Hepatocyte (in vitro differentiated cells): ENCODE data around the gene CLK4. TPM values are rescaled to one million over a fixed set of nuclear protein-coding genes. Genes with fewer than 3 reads are reported as not detected.

Source experiments
- DNase-seq: peaks from one replicate; pipeline ENCODE4 v3.0.0-alpha.2; 2016; ENCODE audit warnings: low spot score
- H2AFZ ChIP-seq: fragments of 200-600 bp; sonication (generic); 2 replicates; pipeline ENCODE4 v1.6.0; 2016; ENCODE audit warnings: antibody characterized with exemption, mild to moderate bottlenecking
- H3K27ac ChIP-seq: fragments of 200-600 bp; sonication (generic); 2 replicates; pipeline ENCODE4 v1.5.1; 2016; ENCODE audit warnings: mild to moderate bottlenecking
- H3K27me3 ChIP-seq: fragments of 200-600 bp; sonication (generic); 2 replicates; pipeline ENCODE4 v1.6.1; 2016
- H3K36me3 ChIP-seq: fragments of 200-600 bp; sonication (generic); replicated peaks from 2 replicates; pipeline ENCODE4 v1.5.1; 2016; ENCODE audit warnings: low read depth; ENCODE audit not compliant: insufficient read depth
- H3K4me1 ChIP-seq: fragments of 200-600 bp; sonication (generic); 2 replicates; pipeline ENCODE4 v1.5.1; 2016; ENCODE audit warnings: mild to moderate bottlenecking, moderate library complexity; ENCODE audit not compliant: insufficient read depth
- H3K4me2 ChIP-seq: fragments of 200-600 bp; sonication (generic); 2 replicates; pipeline ENCODE4 v1.6.0; 2016
- H3K4me3 ChIP-seq: fragments of 200-600 bp; sonication (generic); 2 replicates; pipeline ENCODE4 v1.5.1; 2016; ENCODE audit warnings: mild to moderate bottlenecking
- H3K79me2 ChIP-seq: fragments of 200-600 bp; sonication (generic); 2 replicates; pipeline ENCODE4 v1.6.0; 2017; ENCODE audit warnings: mild to moderate bottlenecking
- H3K9me2 ChIP-seq: fragments of 200-600 bp; sonication (generic); replicated peaks from 2 replicates; pipeline ENCODE4 v1.6.0; 2017; ENCODE audit warnings: mild to moderate bottlenecking; ENCODE audit not compliant: insufficient read depth
- H3K9me3 ChIP-seq: fragments of 200-600 bp; sonication (generic); 2 replicates; pipeline ENCODE4 v1.5.1; 2016; ENCODE audit warnings: low read depth, mild to moderate bottlenecking
- H4K20me1 ChIP-seq: fragments of 200-600 bp; sonication (generic); 2 replicates; pipeline ENCODE4 v1.6.0; 2016; ENCODE audit warnings: mild to moderate bottlenecking; ENCODE audit not compliant: insufficient read depth, poor library complexity, severe bottlenecking
- EZH2 ChIP-seq: fragments of 200-600 bp; sonication (generic); IDR thresholded peaks from 2 replicates; pipeline ENCODE4 v1.6.1; 2016; ENCODE audit warnings: antibody characterized with exemption, mild to moderate bottlenecking, borderline replicate concordance
- EZH2phosphoT487 ChIP-seq: fragments of 200-600 bp; sonication (generic); IDR thresholded peaks from one replicate; pipeline ENCODE4 v1.6.1; 2018; ENCODE audit warnings: antibody characterized with exemption, mild to moderate bottlenecking, low read depth, moderate library complexity; ENCODE audit not compliant: unreplicated experiment, severe bottlenecking
- WGBS: methylation state at CpG from one replicate; pipeline ENCODE4 v1.1.6; 2016; ENCODE audit warnings: low lambda C conversion rate; ENCODE audit errors: missing lambda C conversion rate; 5-methylcytosine and 5-hydroxymethylcytosine counted together
- polyA plus RNA-seq: library from polyadenylated mRNA; unstranded; fragments of >200 nt; fragmentation: Nextera tagmentation; extraction: Ambion mirVana; gene quantifications from 2 replicates; pipeline ENCODE4 v1.2.1, GENCODE V29; 2016
- total RNA-seq: library from RNA; depleted of rRNA; stranded (reverse); fragments of >200 nt; gene quantifications from 2 replicates; pipeline ENCODE4 v1.2.3, GENCODE V29; 2014
- TF ChIP-seq, protein P1 (sequence below): fragments of 200-600 bp; sonication (generic); IDR thresholded peaks from 2 replicates; pipeline ENCODE4 v1.5.1; 2016; ENCODE audit warnings: antibody characterized with exemption, mild to moderate bottlenecking; ENCODE audit not compliant: poor library complexity

CLK4 gene
- total and polyA plus RNA-seq, 2 experiments from 2014 or later: 17.9 to 28.4 TPM

DNA sequence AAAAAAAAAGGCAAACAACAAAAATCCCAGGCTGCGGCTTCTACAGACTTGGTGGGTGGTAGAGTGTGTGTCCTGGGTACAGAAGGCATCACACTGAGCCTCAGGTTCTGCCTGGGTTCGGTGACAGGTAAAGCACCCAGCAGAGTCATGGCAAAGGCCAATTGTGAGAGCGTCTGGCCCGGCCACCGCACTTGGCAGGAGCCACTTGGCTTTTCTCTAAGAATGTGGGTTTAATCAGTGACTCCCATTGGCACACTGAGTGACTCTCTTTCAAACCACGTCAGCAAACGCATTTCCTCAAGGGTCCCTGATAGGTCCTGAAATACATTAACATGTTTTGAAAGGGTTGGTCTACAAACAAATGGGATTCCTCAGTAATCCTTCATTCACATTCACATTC is 53.6 kb downstream of the CLK4 start:
- DNase-seq: no peak
- Histone ChIP-seq H3K27me3 (peaks cover 32% of the 10 kb centered on the region), H3K9me3 (peaks cover 4% of the 10 kb centered on the region), H3K36me3 (no peaks in the 10 kb centered on the region), H3K4me3 (no peak overlapping the region), H2AFZ (no peak overlapping the region), H3K9me2 (no peaks in the 10 kb centered on the region), H3K79me2 (no peaks in the 10 kb centered on the region), H3K4me1 (peaks cover 6% of the 10 kb centered on the region), H3K27ac (no peak overlapping the region), H3K4me2 (no peak overlapping the region), H4K20me1 (no peaks in the 10 kb centered on the region)
- TF ChIP-seq EZH2 (no peak), EZH2phosphoT487 (no peak)
- TF ChIP-seq, protein P1, sequence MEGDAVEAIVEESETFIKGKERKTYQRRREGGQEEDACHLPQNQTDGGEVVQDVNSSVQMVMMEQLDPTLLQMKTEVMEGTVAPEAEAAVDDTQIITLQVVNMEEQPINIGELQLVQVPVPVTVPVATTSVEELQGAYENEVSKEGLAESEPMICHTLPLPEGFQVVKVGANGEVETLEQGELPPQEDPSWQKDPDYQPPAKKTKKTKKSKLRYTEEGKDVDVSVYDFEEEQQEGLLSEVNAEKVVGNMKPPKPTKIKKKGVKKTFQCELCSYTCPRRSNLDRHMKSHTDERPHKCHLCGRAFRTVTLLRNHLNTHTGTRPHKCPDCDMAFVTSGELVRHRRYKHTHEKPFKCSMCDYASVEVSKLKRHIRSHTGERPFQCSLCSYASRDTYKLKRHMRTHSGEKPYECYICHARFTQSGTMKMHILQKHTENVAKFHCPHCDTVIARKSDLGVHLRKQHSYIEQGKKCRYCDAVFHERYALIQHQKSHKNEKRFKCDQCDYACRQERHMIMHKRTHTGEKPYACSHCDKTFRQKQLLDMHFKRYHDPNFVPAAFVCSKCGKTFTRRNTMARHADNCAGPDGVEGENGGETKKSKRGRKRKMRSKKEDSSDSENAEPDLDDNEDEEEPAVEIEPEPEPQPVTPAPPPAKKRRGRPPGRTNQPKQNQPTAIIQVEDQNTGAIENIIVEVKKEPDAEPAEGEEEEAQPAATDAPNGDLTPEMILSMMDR: no peak
- WGBS: 93% methylated on average over 7 of the region's 7 CpGs

DNA sequence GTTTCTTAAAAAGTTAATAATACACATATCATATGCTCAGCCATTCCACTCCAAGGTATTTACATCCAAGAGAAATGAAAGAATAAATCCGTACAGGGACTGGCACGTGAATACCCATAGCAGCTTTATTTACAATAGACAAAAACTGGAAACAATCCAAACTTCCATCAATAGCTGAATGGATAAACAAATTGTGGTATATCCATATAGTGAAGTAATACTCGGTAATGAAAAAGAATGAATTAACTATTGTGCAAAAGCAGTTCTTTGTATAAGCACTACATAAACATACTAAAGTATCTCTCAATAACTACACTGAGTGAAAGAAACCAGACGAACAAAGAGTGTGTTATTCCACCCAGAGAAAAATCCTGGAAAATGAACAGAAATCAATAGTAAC is 54.2 kb downstream of the CLK4 start:
- Histone ChIP-seq H3K27me3 (peaks cover 32% of the 10 kb centered on the region), H3K79me2 (no peaks in the 10 kb centered on the region), H3K9me3 (peaks cover 4% of the 10 kb centered on the region), H2AFZ (no peak overlapping the region), H3K4me2 (no peak overlapping the region), H3K9me2 (no peaks in the 10 kb centered on the region), H3K36me3 (no peaks in the 10 kb centered on the region), H3K4me3 (no peak overlapping the region), H4K20me1 (no peaks in the 10 kb centered on the region), H3K4me1 (peaks cover 6% of the 10 kb centered on the region), H3K27ac (no peak overlapping the region)
- TF ChIP-seq, protein P1: no peak
- TF ChIP-seq EZH2: no peak
- no peak for TF ChIP-seq EZH2phosphoT487
- WGBS: 97% methylated on average over 4 of the region's 4 CpGs
- DNase-seq: no peak

DNA sequence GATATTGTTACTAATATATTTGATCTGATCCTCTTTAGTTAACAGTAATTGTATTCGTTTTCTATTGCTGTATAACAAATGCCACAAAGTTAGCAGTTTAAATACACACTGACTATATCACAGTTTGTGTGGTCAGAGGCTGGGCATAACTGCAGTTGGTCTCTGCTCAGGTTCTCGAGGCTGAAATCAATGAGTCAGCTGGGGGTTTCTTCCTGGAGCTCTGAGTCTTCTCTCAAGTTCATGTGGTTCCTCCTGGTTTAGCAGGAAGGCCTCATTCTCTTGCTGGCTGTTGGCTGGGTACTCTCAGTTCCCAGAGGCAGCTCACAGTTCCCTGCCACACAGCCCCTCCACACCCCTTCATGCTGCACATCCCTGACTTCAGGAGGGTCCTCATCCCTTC is 57.4 kb downstream of the CLK4 start:
- H3K27me3 ChIP-seq: peaks cover 3% of the 10 kb centered on the region
- 61% methylated on average over 2 of the region's 2 CpGs for whole genome bisulfite sequencing
- no peaks in the 10 kb centered on the region for H3K79me2 ChIP-seq
- no peak overlapping the region for H3K27ac ChIP-seq
- no peaks in the 10 kb centered on the region for H3K36me3 ChIP-seq
- H3K4me2 ChIP-seq: no peak overlapping the region
- peaks cover 9% of the 10 kb centered on the region for H3K4me1 ChIP-seq
- H3K4me3 ChIP-seq: no peak overlapping the region
- TF ChIP-seq, protein P1: no peak
- TF ChIP-seq EZH2: no peak
- TF ChIP-seq EZH2phosphoT487: no peak
- H2AFZ ChIP-seq: no peak overlapping the region
- H3K9me2 ChIP-seq: no peaks in the 10 kb centered on the region
- H4K20me1 ChIP-seq: no peaks in the 10 kb centered on the region
- DNase-seq: no peak
- peaks cover 4% of the 10 kb centered on the region for H3K9me3 ChIP-seq
